Measurements from ENCODE around the gene LUZP1.

Gene LUZP1

GRCh38 chr1:23116921-23117699, 51.5 kb downstream of the LUZP1 start:
- DNase-seq (ENCODE audit: low spot score), result no peak

- no peak for DNase-seq (ENCODE audit: low spot score)
Observed at GRCh38 chr1:23116216-23116836, 52.3 kb downstream of the LUZP1 start.

- no peak for DNase-seq (ENCODE audit: low spot score)
Observed at GRCh38 chr1:23114424-23115079, 54.1 kb downstream of the LUZP1 start.

GRCh38 chr1:23111600-23112535, 56.8 kb downstream of the LUZP1 start:
- no peak for DNase-seq (ENCODE audit: low spot score)

GRCh38 chr1:23110391-23110790, 58.3 kb downstream of the LUZP1 start:
- no peak for DNase-seq (ENCODE audit: low spot score)

- DNase-seq (ENCODE audit: low spot score), result no peak
Observed at GRCh38 chr1:23108918-23109533, 59.6 kb downstream of the LUZP1 start.

- no peak for DNase-seq (ENCODE audit: low spot score)
Observed at GRCh38 chr1:23103001-23103889, 65.4 kb downstream of the LUZP1 start.

- DNase-seq (ENCODE audit: low spot score), result no peak
Observed at GRCh38 chr1:23102289-23102688, 66.4 kb downstream of the LUZP1 start.

GRCh38 chr1:23101887-23102286, 66.8 kb downstream of the LUZP1 start:
- no peak for DNase-seq (ENCODE audit: low spot score)

- DNase-seq (ENCODE audit: low spot score), result no peak
Observed at GRCh38 chr1:23101101-23101827, 67.4 kb downstream of the LUZP1 start.

GRCh38 chr1:23100074-23100748, 68.4 kb downstream of the LUZP1 start:
- no peak for DNase-seq (ENCODE audit: low spot score)

GRCh38 chr1:23099171-23099536, 69.5 kb downstream of the LUZP1 start:
- DNase-seq (ENCODE audit: low spot score), result no peak

GRCh38 chr1:23098463-23099170, 70.0 kb downstream of the LUZP1 start:
- DNase-seq (ENCODE audit: low spot score), result no peak

GRCh38 chr1:23097316-23097715, 71.3 kb downstream of the LUZP1 start:
- DNase-seq (ENCODE audit: low spot score), result no peak

GRCh38 chr1:23092447-23092846, 76.2 kb downstream of the LUZP1 start:
- no peak for DNase-seq (ENCODE audit: low spot score)

- DNase-seq (ENCODE audit: low spot score), result no peak
Observed at GRCh38 chr1:23091545-23091944, 77.1 kb downstream of the LUZP1 start.

GRCh38 chr1:23090056-23090455, 78.6 kb downstream of the LUZP1 start:
- DNase-seq (ENCODE audit: low spot score), result no peak

GRCh38 chr1:23088027-23088426, 80.6 kb downstream of the LUZP1 start:
- no peak for DNase-seq (ENCODE audit: low spot score)

GRCh38 chr1:23085696-23086095, 83.0 kb downstream of the LUZP1 start:
- DNase-seq (ENCODE audit: low spot score), result no peak

Measured in left forelimb (tissue), 1 donor.